Esophagus muscularis mucosa (tissue), 3 donors: ENCODE results near the gene EXOSC7.
"Not testable (repeated sequence)": the region's sequence is repeated elsewhere in the genome, so short reads cannot be mapped to it uniquely, and the experiment has no call there.

ENCODE experiments used
- POLR2A ChIP-seq: fragments of 450-650 bp; IDR thresholded peaks from one replicate; pipeline ENCODE4 v1.6.1; 2017; ENCODE audit warnings: antibody characterized with exemption, moderate library complexity, mild to moderate bottlenecking, low read depth
- POLR2AphosphoS5 ChIP-seq, 2 donors: sonication (generic); formaldehyde crosslinking; IDR thresholded peaks; one replicate each; pipeline ENCODE4 v1.6.1; 2017; ENCODE audit warnings: antibody characterized with exemption in 2 of 2
- TF ChIP-seq, protein P1 (sequence below), 3 experiments: fragments of 200-600 bp in 2 of 3; fragments of 450-650 bp in 1 of 3; sonication (generic) in 2 of 3; IDR thresholded peaks; one replicate each; pipeline ENCODE4 v1.5.1; 2017 to 2019; ENCODE audit warnings: antibody characterized with exemption in 3 of 3, mild to moderate bottlenecking in 2 of 3, moderate library complexity in 1 of 3

GRCh38 chr3:44949770-44950169 lies 26.3 kb upstream of the EXOSC7 start:
- TF ChIP-seq POLR2AphosphoS5 (IDR thresholded peaks at IDR 0.05); POLR2A: not testable (repeated sequence)
- TF ChIP-seq, protein P1, sequence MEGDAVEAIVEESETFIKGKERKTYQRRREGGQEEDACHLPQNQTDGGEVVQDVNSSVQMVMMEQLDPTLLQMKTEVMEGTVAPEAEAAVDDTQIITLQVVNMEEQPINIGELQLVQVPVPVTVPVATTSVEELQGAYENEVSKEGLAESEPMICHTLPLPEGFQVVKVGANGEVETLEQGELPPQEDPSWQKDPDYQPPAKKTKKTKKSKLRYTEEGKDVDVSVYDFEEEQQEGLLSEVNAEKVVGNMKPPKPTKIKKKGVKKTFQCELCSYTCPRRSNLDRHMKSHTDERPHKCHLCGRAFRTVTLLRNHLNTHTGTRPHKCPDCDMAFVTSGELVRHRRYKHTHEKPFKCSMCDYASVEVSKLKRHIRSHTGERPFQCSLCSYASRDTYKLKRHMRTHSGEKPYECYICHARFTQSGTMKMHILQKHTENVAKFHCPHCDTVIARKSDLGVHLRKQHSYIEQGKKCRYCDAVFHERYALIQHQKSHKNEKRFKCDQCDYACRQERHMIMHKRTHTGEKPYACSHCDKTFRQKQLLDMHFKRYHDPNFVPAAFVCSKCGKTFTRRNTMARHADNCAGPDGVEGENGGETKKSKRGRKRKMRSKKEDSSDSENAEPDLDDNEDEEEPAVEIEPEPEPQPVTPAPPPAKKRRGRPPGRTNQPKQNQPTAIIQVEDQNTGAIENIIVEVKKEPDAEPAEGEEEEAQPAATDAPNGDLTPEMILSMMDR (IDR thresholded peaks at IDR 0.05), result not testable (repeated sequence)
